DOHH2 (cell line): ENCODE data around the gene GALNTL6.

Experiments
- CTCF ChIP-seq: fragments of 200-600 bp; sonication (generic); IDR thresholded peaks from one replicate; pipeline ENCODE4 v1.5.1; 2014; ENCODE audit warnings: antibody characterized with exemption, mild to moderate bottlenecking, low read depth, low read length; ENCODE audit not compliant: poor library complexity, severe bottlenecking
- EZH2phosphoT487 ChIP-seq: fragments of 200-600 bp; sonication (generic); IDR thresholded peaks from 2 replicates; pipeline ENCODE4 v1.6.1; 2017; ENCODE audit warnings: borderline replicate concordance, mild to moderate bottlenecking, antibody characterized with exemption, low read length, moderate library complexity, mixed read lengths

GRCh38 chr4:172881645-172882044 lies 1068.4 kb downstream of the GALNTL6 start:
- TF ChIP-seq CTCF (no peak), EZH2phosphoT487 (no peak)
